Stimulated activated CD8-positive, alpha-beta memory T cell treated with anti-CD3 and anti-CD28 coated beads, Interleukin-12 subunit alpha, Interleukin-12 subunit beta, amount 100 ng/mL, for 4 hours (primary cell): Measurements from ENCODE around the gene MCRS1.
"Not testable (repeated sequence)": the region's sequence is repeated elsewhere in the genome, so short reads cannot be mapped to it uniquely, and the experiment has no call there.

Source experiments
- DNase-seq: peaks from one replicate; pipeline ENCODE4 v3.0.0-alpha.2; 2020; ENCODE audit warnings: low read depth

Gene MCRS1

DNA sequence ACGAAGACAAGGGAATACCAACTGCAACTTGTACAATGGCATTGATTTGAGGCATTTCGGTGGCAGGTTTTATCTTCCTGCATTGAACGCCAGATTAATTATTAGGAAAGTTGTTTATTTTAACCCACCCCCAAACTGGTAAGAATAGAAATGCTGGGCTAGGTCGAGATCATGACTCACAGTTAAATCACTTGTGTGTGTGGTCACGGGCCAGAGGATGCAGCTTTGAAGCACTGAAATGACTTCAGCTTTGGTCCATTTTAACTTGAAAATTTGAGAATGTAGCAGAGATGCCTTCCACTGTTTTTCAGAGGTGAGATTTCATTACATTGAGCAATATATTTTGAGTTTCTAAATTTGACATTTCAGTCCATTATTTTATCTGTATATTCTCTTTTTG, 52.7 kb downstream of the MCRS1 start:
- no peak for DNase-seq

DNA sequence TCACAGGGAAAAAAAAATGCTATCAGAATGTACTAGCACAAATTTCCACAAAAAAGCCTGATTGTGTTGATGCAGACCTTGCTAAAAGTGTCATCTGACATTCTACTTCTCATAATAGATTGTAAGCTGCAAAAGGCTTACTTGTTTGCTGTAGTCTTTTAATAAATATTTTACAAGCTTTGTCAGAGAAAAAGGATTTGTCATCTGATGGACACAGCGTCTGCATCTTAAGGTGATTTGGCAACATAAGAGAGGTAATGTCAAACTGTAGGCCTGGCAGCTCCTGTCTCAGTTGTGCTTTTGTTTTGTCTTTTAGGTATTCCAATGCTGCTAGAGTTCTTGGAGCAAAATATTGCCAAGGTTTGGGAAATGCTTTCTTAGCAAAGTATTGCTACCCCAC, 55.4 kb downstream of the MCRS1 start:
- no peak for DNase-seq

DNA sequence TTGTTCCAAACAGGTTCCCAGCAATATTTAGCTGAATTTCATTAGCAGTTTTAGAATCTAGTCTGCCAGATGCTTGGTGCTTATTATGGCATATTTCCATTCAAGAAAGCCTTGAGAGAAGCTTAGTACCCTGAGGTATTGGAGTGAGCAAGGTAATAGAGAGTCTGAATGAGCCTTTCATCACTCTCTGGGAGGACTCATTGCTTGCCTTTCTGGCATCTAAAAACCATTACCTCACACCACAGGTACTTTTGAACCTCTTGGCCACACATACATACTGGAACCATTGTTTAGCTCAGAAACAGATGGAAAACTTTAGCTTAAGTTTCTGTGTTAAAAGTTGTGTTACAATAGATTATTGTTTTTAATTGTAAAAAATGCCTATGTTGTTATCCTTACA, 56.5 kb downstream of the MCRS1 start:
- DNase-seq: no peak

DNA sequence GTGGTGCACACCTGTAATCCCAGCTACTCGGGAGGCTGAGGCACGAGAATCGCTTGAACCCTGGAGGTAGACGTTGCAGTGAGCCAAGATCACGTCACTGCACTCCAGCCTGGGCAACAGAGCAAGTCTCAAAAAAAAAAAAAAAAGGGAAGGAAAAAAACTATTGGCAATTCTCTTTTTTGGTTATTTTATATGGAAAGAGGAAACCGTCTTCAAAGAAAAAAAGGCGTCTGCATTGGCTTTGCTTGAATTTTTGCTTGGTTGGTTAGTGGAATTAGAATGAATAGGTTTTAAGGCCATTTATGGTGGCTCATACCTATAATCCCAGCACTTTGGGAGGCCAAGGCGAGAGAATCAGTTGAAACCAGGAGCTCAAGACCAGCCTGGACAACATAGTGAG, 58.3 kb downstream of the MCRS1 start:
- DNase-seq: not testable (repeated sequence)
